Thoracic aorta (tissue), 2 donors: ENCODE results near the gene UGDH. TPM values are rescaled to one million over a fixed set of nuclear protein-coding genes. Genes with fewer than 3 reads are reported as not detected.

ENCODE experiments used
- ATAC-seq: fragments of 150-250 bp; one replicate; pipeline ENCODE4 v1.8.0; 2017; ENCODE audit warnings: low read depth; ENCODE audit not compliant: insufficient number of reproducible peaks, low FRiP score
- DNase-seq: peaks from one replicate; pipeline ENCODE4 v3.0.0-alpha.2; 2020; ENCODE audit warnings: low spot score
- H3K27ac ChIP-seq, 2 donors: fragments of 200-600 bp; sonication (generic); 1 replicate in 1 of 2; 2 replicates in 1 of 2; pipeline ENCODE4 v1.5.1; 2016; ENCODE audit warnings: mild to moderate bottlenecking in 2 of 2, moderate library complexity in 2 of 2
- H3K27me3 ChIP-seq: fragments of 200-600 bp; sonication (generic); replicated peaks from 2 replicates; pipeline ENCODE4 v1.6.0; 2016; ENCODE audit warnings: mild to moderate bottlenecking; ENCODE audit not compliant: insufficient read depth
- H3K36me3 ChIP-seq: fragments of 200-600 bp; sonication (generic); one replicate; pipeline ENCODE4 v1.5.1; 2016
- H3K4me1 ChIP-seq, 2 donors: fragments of 200-600 bp; sonication (generic); 1 replicate in 1 of 2; 2 replicates in 1 of 2; pipeline versions ENCODE4 v1.5.1 to v1.6.0; 2016; ENCODE audit warnings: low read depth in 2 of 2, mild to moderate bottlenecking in 1 of 2; ENCODE audit not compliant: control insufficient read depth in 1 of 2
- H3K4me3 ChIP-seq: fragments of 200-600 bp; sonication (generic); 2 replicates; pipeline ENCODE4 v1.5.1; 2016; ENCODE audit warnings: mild to moderate bottlenecking
- H3K9me3 ChIP-seq: fragments of 200-600 bp; sonication (generic); 2 replicates; pipeline ENCODE4 v1.5.1; 2016
- CTCF ChIP-seq: fragments of 200-600 bp; sonication (generic); IDR thresholded peaks from one replicate; pipeline ENCODE4 v1.5.1; 2019; ENCODE audit warnings: antibody characterized with exemption
- total RNA-seq, 2 donors: library from RNA; depleted of rRNA; stranded (reverse); fragments of >200 nt; gene quantifications; one replicate each; pipeline versions ENCODE4 v1.1.0 to v1.2.3, GENCODE V29; 2016

The UGDH gene
- 100 to 1,000 TPM; 103 to 736 TPM for total RNA-seq

GRCh38 chr4:39527296-39528060, at the start of gene UGDH:
TSS of gene UGDH (minus strand) at chr4:39527439. CDS start at chr4:39521512, 5,927 bp downstream.
- DNase-seq (peak; percentile 89), ATAC-seq (peak; percentile 96)
- Histone ChIP-seq H3K27ac (peak within 1 kb of the TSS; percentile 91), H3K9me3 (no peaks in the 10 kb centered on the region), H3K36me3 (no peaks in the 10 kb centered on the region), H3K27me3 (no peaks in the 10 kb centered on the region), H3K4me3 (peak within 1 kb of the TSS; percentile 79), H3K4me1 (peaks cover 5 to 36% of the 10 kb centered on the region in 2 donors)
- TF ChIP-seq CTCF: no peak

GRCh38 chr4:39574946-39575345, 47.7 kb upstream of the UGDH start:
- peaks cover 2% of the 10 kb centered on the region for H3K36me3 ChIP-seq
- H3K27ac ChIP-seq: no peak overlapping the region
- no peak overlapping the region for H3K4me3 ChIP-seq
- DNase-seq (no peak), ATAC-seq (no peak)
- no peak for TF ChIP-seq CTCF
- peaks cover 3 to 4% of the 10 kb centered on the region in 2 donors for H3K4me1 ChIP-seq
- no peaks in the 10 kb centered on the region for H3K9me3 ChIP-seq
- H3K27me3 ChIP-seq: no peaks in the 10 kb centered on the region

- no peak for TF ChIP-seq CTCF
- H3K27ac ChIP-seq: no peak overlapping the region
- H3K36me3 ChIP-seq: peaks cover 2% of the 10 kb centered on the region
- H3K9me3 ChIP-seq: no peaks in the 10 kb centered on the region
- peaks cover 4 to 6% of the 10 kb centered on the region in 2 donors for H3K4me1 ChIP-seq
- no peaks in the 10 kb centered on the region for H3K27me3 ChIP-seq
- DNase-seq (no peak), ATAC-seq (no peak)
- no peak overlapping the region for H3K4me3 ChIP-seq
These were observed 44.3 kb upstream of the UGDH start for GRCh38 chr4:39571504-39571903.

- DNase-seq: no peak
- Histone ChIP-seq H3K36me3 (peaks cover 2% of the 10 kb centered on the region), H3K4me1 (peaks cover 2 to 7% of the 10 kb centered on the region in 2 donors), H3K27ac (no peak overlapping the region), H3K4me3 (no peak overlapping the region), H3K27me3 (no peaks in the 10 kb centered on the region), H3K9me3 (no peaks in the 10 kb centered on the region)
- TF ChIP-seq CTCF: no peak
- no peak for ATAC-seq
These were observed 43.8 kb upstream of the UGDH start for GRCh38 chr4:39571054-39571453.

- ATAC-seq (no peak), DNase-seq (no peak)
- Histone ChIP-seq H3K36me3 (peaks cover 2% of the 10 kb centered on the region), H3K4me3 (no peak overlapping the region), H3K27ac (no peak overlapping the region), H3K4me1 (peaks cover 0 to 10% of the 10 kb centered on the region in 2 donors), H3K9me3 (no peaks in the 10 kb centered on the region), H3K27me3 (no peaks in the 10 kb centered on the region)
- no peak for TF ChIP-seq CTCF
These were observed 42.0 kb upstream of the UGDH start for GRCh38 chr4:39569209-39569608.
